Measurements from ENCODE around the gene TMEM11.

Gene TMEM11, protein sequence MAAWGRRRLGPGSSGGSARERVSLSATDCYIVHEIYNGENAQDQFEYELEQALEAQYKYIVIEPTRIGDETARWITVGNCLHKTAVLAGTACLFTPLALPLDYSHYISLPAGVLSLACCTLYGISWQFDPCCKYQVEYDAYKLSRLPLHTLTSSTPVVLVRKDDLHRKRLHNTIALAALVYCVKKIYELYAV

DNA sequence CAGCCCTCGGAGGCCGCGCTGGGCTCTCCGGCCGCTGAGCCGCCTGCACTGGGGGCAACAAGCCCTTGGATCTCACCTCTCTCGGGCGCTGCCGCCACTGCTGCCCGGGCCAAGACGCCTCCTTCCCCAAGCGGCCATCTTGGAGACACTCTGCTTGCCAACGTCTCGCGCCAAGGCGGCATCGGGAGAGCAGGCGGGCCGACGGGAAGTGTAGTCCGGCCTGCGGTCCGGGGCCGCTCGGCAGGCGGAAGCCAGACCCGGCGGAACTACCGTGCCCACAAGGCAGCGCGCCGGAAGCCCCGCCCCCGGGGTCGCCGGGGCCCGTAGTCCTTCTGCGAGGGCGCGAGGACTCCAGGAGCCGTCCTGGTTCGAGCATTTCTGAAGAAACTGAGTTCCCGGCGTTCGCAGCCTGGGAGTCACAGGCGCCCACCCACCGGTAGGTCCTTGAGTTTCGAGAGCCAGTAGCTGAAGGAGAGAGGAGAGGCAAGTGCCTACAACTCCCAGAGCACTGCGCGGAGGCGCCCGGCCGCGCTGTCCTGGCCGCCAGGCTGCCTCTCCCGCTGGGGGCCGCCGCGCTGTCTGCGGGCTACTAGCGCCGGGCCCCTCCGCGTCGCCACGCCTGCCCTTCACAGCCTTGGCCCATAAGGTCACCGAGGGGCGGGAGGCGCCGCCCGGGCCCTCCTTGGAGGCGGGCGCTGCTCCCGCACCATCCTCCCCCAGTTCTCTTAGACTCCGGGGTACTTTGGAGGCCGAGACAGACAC is at the start of gene TMEM11:
TSS of gene TMEM11 (minus strand) at position 147 of the 762 bp plus-strand sequence. CDS start at position 138, 9 bp downstream.
- DNase-seq (ENCODE audit: extremely low read depth in 1 of 2, low read depth in 1 of 2): peak; percentile 76 to 96

DNA sequence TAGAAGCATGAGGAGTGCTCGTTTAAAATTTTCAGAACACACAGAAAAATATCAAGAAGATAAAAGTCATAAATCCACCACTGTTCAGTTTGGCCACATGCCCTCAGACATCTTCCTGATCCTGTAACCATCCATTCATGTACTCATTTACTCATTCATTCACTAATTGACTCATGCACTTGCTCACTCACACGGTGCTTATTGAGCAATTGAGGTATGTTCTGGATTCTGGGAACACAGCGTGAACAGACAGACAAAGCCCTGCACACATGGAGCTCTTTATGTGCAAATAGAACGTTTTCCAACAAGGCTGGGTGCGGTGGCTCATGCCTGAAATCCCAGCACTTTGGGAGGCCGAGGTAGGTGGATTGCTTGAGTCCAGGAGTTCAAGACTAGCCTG is 49.4 kb upstream of the TMEM11 start:
- DNase-seq (ENCODE audit: extremely low read depth in 1 of 2, low read depth in 1 of 2): no peak

DNA sequence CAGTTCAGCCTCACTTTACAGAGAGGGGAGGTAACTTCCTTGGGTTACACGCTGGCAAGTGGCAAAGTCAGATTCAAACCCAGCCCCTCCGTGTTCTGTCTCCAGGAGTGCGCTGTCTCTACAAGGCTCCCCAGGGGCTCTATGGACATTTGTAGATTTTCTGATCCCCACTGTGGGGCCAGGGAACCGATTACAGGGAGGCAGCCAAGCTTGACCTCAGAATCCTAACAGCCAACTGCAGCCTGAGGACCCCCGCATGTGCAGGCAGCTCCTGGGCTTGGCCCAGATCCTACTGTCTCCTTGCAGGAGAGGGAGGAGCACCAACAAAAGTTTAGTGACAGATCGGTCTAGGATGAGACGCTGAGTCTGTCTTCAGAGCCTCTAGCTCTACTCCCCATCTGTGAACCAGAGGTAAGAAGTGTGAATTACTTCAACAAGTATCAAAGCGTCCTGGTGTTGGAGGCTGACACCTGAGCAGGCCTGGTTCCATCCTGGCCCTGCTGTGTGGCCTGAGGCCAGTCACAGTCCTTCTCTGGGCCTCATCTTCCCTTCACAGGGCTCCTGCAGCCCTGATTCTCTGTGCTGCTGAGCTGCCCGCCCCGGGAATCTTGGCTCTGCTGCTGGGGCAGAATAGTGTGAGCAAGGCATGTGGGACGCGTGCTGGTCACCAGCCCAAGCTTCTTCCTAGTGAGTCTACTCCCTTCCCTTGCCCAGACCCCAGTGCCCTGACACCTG is 48.5 kb upstream of the TMEM11 start:
- DNase-seq (ENCODE audit: extremely low read depth in 1 of 2, low read depth in 1 of 2): no peak

DNA sequence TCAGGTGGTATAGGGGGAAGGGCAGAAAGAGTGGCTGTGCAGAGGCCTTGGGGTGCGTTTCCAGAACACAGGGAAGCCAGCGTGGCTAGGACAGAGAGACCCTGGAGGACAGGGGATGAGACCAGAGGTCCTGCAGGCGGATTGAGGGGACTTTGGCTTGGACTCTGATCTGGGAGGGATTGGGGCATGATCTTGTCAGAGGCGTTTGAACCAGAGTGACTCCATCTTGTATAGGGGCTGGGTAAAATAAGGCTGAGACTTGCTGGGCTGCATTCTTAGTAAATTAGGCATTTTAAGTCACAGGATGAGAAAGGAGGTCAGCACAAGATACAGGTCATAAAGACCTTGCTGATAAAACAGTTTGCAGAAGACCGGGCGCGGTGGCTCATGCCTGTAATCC is 44.6 kb upstream of the TMEM11 start:
- DNase-seq (ENCODE audit: extremely low read depth in 1 of 2, low read depth in 1 of 2): no peak

DNA sequence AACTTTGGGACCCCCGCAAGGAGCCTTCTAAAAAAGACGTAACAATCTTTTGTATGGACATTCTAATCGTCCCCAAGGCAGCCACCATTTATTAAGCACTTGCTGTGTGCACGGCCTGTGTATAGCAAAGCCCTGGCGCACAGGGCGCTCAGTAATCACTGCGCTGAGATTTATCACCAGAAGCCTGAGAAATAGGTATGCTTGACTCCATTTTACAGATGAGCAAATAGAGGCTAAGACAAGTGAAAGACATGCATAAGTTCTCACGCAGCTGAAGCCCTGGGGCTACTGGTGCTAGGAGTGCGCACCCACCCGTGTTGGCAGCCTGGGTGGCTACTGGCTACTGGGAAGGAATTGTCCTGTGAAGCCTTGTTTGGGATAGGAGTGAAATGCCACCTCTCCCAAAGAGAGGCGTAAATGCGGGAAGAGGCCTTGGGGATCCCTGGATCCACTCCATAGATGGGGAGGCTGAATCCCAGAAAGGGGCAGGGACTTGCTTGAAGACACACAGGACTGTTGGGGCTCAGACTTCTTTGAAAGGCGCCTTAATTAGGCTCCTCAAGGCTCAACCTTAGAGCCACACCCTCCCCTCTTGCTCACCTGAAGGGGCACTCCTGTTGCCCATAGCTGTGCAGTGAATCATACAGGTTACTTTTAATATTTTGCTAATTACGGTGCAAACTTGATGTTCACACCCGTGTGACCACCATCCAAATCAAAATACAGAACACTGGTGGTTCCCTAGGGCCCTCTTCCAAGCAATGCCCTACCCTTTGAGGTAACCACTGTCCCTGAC is 39.9 kb upstream of the TMEM11 start:
- DNase-seq (ENCODE audit: extremely low read depth in 1 of 2, low read depth in 1 of 2): no peak

DNA sequence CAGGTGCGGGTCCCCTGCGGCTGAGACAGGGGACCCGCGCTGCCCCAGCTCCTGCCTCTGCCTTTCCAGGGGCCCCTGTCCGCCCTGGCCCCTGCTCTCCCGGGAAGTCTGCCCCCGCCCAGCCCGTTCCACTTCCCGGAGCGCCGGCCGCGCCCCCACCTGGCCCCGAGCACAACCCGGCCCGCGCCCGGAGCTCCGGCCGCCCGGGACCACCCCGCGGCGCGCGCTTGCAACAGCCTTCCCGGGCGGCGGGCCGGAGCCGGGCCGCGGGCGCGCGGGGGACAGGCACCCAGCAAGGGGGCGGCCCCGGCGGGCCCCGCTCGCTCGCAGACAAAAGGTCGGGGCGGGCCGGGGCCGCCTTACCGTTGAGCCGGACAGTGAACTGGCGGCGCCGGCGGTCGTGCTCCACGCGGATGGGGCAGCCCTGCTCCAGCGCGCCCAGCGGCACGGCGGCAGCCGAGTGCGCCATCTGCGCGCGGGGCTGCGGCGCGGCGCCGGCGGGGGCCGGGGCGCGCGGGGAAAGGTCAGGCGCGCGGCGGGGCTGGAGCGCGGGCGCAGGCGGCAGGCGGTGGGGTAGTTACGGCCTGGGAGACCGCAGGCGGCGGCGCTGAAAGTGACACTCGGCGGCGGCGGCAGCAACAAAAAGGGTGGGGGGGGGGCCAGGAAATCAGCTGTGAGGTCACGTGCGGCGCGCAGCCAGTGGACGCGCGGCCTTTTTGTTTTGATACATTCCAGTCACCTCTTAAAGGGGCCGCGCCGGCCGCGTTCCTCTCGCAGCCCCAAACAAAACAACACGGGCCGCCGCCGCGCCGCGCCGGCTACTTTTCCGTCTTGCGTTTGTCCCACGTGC is 39.1 kb upstream of the TMEM11 start, which contains the start of gene NATD1:
TSS of gene NATD1 (minus strand) at position 615 of the 850 bp plus-strand sequence. CDS start at position 469, 146 bp downstream.
- DNase-seq (ENCODE audit: extremely low read depth in 1 of 2, low read depth in 1 of 2): peak; percentile 42 to 64

- no peak for DNase-seq (ENCODE audit: extremely low read depth in 1 of 2, low read depth in 1 of 2)
These were observed 38.4 kb upstream of the TMEM11 start for GRCh38 chr17:21252289-21252795.

DNA sequence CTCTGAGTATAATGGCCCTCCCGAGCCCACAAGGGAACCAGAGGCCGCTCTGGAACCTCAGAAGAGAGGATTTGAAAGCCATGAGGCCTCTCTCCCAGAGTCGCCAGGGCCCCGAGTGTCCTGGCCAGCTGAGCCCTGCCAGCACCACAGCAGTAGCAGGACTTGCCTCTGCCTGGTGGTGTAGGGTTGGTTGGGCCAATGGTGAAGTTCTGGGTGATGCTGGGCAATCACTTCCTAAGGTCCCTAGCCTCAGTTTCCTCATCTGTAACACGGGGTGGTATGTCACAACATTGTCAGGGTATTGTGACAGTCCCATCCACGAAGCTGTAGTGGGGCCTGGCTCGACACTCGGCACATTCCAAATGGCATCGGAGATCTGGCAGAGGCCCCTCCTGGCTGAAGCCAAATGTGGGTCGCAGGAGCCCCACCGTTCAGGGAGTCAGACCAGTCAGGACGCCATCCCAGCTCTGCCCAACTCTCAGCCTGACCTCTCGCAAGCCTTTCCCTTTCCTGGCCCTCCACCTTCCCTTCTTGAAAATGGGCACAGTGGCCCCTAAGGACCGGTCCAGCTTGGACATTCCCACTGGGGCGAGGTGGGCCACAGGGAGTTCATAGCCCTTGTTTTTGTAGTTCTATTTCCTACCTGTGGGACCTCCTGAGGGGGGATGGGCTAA is 37.5 kb upstream of the TMEM11 start:
- DNase-seq (ENCODE audit: extremely low read depth in 1 of 2, low read depth in 1 of 2): no peak

GRCh38 chr17:21250854-21251253 is 36.9 kb upstream of the TMEM11 start:
- DNase-seq (ENCODE audit: extremely low read depth in 1 of 2, low read depth in 1 of 2): no peak

GRCh38 chr17:21249920-21250703 is 36.2 kb upstream of the TMEM11 start:
- DNase-seq (ENCODE audit: extremely low read depth in 1 of 2, low read depth in 1 of 2): no peak

DNA sequence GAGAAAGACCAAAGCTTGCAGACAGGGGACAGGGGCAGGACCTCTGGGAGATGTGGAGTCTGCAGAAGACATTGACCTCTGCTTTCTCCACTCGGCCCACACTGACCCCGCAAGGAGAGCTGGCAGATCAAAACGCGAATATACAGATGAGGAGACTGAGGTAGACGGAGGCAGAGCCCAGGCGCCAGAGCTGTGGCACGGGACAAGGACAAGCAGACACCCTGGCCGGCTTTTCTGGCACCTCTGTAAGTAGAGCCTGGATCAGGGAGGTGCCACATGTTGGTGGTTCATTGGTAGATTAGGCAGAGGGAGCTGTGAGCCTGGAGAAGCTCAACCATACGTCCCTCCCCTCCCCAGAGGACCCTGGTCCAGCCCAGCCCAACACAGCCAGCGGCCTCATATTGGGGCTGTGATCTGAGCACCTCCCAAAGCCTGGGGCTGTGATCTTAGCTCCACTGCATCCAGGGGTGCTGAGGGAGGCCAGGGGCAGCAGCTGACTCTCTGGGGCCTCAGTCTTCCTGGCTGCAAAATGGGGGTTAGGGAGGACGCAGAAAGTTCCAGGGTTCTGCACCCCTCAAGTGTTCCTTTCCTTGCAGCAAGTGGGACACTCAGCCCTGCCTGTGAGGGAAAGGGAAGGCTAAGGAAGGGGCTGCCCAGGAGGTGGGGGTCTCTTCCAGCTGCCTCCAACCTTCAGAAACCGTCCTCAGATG is 35.3 kb upstream of the TMEM11 start:
- no peak for DNase-seq (ENCODE audit: extremely low read depth in 1 of 2, low read depth in 1 of 2)

GRCh38 chr17:21248500-21248899 is 34.5 kb upstream of the TMEM11 start:
- DNase-seq (ENCODE audit: extremely low read depth in 1 of 2, low read depth in 1 of 2): no peak

- no peak for DNase-seq (ENCODE audit: extremely low read depth in 1 of 2, low read depth in 1 of 2)
These were observed 33.7 kb upstream of the TMEM11 start for GRCh38 chr17:21247552-21248258.

DNA sequence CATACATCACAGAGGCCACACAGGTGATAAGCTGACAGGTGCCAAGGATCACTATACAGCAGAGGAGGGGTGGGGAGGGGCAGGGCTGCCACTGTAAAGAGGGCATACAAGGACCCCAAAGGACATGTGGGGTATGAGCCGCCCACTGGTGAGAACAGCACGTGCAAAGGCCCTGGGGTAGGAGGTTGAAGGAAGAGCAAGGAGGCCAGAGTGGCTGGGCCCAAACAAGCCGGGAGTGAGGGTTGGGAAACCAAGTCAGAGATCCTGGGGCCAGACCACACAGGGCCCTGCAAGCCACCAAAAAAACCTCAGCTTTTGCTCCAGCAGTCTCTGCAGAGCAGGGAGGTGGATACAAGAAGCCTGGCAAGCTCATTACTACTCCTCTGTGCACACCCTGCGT is 32.7 kb upstream of the TMEM11 start:
- no peak for DNase-seq (ENCODE audit: extremely low read depth in 1 of 2, low read depth in 1 of 2)

DNA sequence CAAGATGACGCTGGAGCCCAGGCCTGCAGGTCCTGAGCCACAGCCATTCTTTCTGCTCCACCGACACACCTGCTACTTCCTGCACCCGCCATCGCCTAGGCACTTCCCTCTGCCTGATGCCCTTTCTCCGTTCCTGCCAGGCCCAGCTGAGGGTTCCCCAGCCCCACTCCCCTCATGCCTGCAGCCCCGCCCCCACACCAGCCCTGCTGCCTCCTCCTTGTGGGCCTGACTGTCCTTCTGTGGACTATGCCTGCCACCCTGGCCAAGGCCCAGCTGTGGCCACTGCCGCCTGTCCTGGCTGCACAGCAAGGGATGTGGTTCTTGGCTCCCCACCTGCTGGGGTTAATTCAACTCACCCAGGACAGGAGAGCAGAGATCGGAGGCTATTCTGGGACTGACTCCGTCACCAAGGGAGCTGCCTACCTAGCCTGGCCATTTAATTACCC is 31.7 kb upstream of the TMEM11 start:
- DNase-seq (ENCODE audit: extremely low read depth in 1 of 2, low read depth in 1 of 2): no peak

DNA sequence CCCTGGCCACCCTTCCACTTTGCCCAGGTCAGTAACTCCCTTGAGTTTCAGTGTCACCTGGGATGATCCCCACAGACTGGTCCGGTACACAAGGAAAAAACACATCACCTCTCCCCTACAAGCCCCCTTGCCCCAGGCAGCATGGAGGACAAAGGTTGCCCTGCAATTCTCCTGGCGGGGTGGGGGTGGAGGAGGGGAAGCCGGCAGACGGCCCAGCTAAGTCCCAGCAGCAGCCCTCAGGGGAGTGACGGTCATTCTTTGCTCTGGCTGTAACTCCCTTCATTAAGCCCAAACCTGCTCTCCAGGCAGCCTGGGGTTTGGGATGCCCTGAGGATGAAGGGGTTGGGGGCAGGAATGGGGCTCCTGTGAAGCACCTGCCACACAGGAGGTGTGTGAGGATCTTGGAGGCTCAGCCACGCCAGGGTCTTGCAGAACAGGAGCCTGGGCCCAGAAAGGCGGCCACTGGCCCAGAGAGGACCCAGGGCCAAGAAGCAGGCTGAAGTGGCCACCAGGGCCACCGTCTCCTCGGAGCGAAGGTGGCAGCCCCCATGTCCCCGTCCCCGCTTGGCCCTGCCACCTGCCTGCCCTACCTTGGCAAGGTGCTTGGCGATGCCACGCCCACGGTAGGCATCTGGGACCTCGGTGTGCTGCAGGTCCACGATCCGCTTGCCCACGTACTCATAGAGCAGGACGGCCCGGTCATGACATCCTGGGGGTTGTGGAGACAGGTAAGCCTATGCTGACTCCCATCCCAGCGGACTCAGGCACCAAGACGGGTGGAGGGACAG is 29.7 kb upstream of the TMEM11 start:
- no peak for DNase-seq (ENCODE audit: extremely low read depth in 1 of 2, low read depth in 1 of 2)

Measured in activated CD8-positive, alpha-beta memory T cell treated with anti-CD3 and anti-CD28 coated beads for 1 hour (primary cell).